Measurements from ENCODE around the gene CDK18.

Gene CDK18

GRCh38 chr1:205570173-205570501 lies 65.7 kb downstream of the CDK18 start:
- H3K27ac ChIP-seq (ENCODE audit: low read depth, low read length): no peak overlapping the region
- H3K4me3 ChIP-seq (ENCODE audit: low read depth in 1 of 2, low read length in 2 of 2): no peak overlapping the region
- H3K4me1 ChIP-seq (ENCODE audit: insufficient read depth, low read length): no peaks in the 10 kb centered on the region
- H3K36me3 ChIP-seq (ENCODE audit: insufficient read depth, low read length): no peaks in the 10 kb centered on the region
- no peak overlapping the region for H3K9ac ChIP-seq (ENCODE audit: low read length)
- H3K9me3 ChIP-seq (ENCODE audit: low read length): no peaks in the 10 kb centered on the region
- peaks cover 23 to 33% of the 10 kb centered on the region in 2 donors for H3K27me3 ChIP-seq (ENCODE audit: control insufficient read depth in 1 of 2, insufficient read depth in 2 of 2, low read length in 2 of 2)

GRCh38 chr1:205570796-205571537 lies 66.5 kb downstream of the CDK18 start:
- Histone ChIP-seq H3K27ac (ENCODE audit: low read depth, low read length) (no peak overlapping the region), H3K9me3 (ENCODE audit: low read length) (no peaks in the 10 kb centered on the region), H3K36me3 (ENCODE audit: insufficient read depth, low read length) (no peaks in the 10 kb centered on the region), H3K9ac (ENCODE audit: low read length) (no peak overlapping the region), H3K27me3 (ENCODE audit: control insufficient read depth in 1 of 2, insufficient read depth in 2 of 2, low read length in 2 of 2) (peaks cover 23 to 33% of the 10 kb centered on the region in 2 donors), H3K4me3 (ENCODE audit: low read depth in 1 of 2, low read length in 2 of 2) (no peak overlapping the region), H3K4me1 (ENCODE audit: insufficient read depth, low read length) (no peaks in the 10 kb centered on the region)

- no peaks in the 10 kb centered on the region for H3K9me3 ChIP-seq (ENCODE audit: low read length)
- no peaks in the 10 kb centered on the region for H3K36me3 ChIP-seq (ENCODE audit: insufficient read depth, low read length)
- H3K27me3 ChIP-seq (ENCODE audit: control insufficient read depth in 1 of 2, insufficient read depth in 2 of 2, low read length in 2 of 2): peaks cover 23 to 33% of the 10 kb centered on the region in 2 donors
- H3K9ac ChIP-seq (ENCODE audit: low read length): no peak overlapping the region
- no peak overlapping the region for H3K4me3 ChIP-seq (ENCODE audit: low read depth in 1 of 2, low read length in 2 of 2)
- no peak overlapping the region for H3K27ac ChIP-seq (ENCODE audit: low read depth, low read length)
- no peaks in the 10 kb centered on the region for H3K4me1 ChIP-seq (ENCODE audit: insufficient read depth, low read length)
Measured at GRCh38 chr1:205571747-205572146, 67.3 kb downstream of the CDK18 start.

- no peaks in the 10 kb centered on the region for H3K9me3 ChIP-seq (ENCODE audit: low read length)
- H3K9ac ChIP-seq (ENCODE audit: low read length): no peak overlapping the region
- peaks cover 16 to 28% of the 10 kb centered on the region in 2 donors for H3K27me3 ChIP-seq (ENCODE audit: control insufficient read depth in 1 of 2, insufficient read depth in 2 of 2, low read length in 2 of 2)
- no peak overlapping the region for H3K27ac ChIP-seq (ENCODE audit: low read depth, low read length)
- H3K4me3 ChIP-seq (ENCODE audit: low read depth in 1 of 2, low read length in 2 of 2): no peak overlapping the region
- H3K36me3 ChIP-seq (ENCODE audit: insufficient read depth, low read length): no peaks in the 10 kb centered on the region
- H3K4me1 ChIP-seq (ENCODE audit: insufficient read depth, low read length): no peaks in the 10 kb centered on the region
Measured at GRCh38 chr1:205572421-205572820, 68.0 kb downstream of the CDK18 start.

- H3K27me3 ChIP-seq (ENCODE audit: control insufficient read depth in 1 of 2, insufficient read depth in 2 of 2, low read length in 2 of 2): peaks cover 0 to 4% of the 10 kb centered on the region in 2 donors
- no peak overlapping the region for H3K9ac ChIP-seq (ENCODE audit: low read length)
- no peak overlapping the region for H3K27ac ChIP-seq (ENCODE audit: low read depth, low read length)
Measured at GRCh38 chr1:205575294-205575885, 70.9 kb downstream of the CDK18 start.

GRCh38 chr1:205576011-205576410 lies 71.5 kb downstream of the CDK18 start:
- Histone ChIP-seq H3K4me3 (ENCODE audit: low read depth in 1 of 2, low read length in 2 of 2) (no peak overlapping the region), H3K27ac (ENCODE audit: low read depth, low read length) (no peak overlapping the region), H3K36me3 (ENCODE audit: insufficient read depth, low read length) (no peaks in the 10 kb centered on the region), H3K9ac (ENCODE audit: low read length) (no peak overlapping the region), H3K27me3 (ENCODE audit: control insufficient read depth in 1 of 2, insufficient read depth in 2 of 2, low read length in 2 of 2) (peaks cover 0 to 4% of the 10 kb centered on the region in 2 donors), H3K4me1 (ENCODE audit: insufficient read depth, low read length) (no peaks in the 10 kb centered on the region), H3K9me3 (ENCODE audit: low read length) (no peaks in the 10 kb centered on the region)

More at GRCh38 chr1:205575294-205575885, 70.9 kb downstream of the CDK18 start:
- Histone ChIP-seq H3K4me1 (ENCODE audit: insufficient read depth, low read length) (no peaks in the 10 kb centered on the region), H3K9me3 (ENCODE audit: low read length) (no peaks in the 10 kb centered on the region), H3K36me3 (ENCODE audit: insufficient read depth, low read length) (no peaks in the 10 kb centered on the region), H3K4me3 (ENCODE audit: low read depth in 1 of 2, low read length in 2 of 2) (no peak overlapping the region)

GRCh38 chr1:205576805-205577761 lies 72.6 kb downstream of the CDK18 start:
- Histone ChIP-seq H3K4me3 (ENCODE audit: low read depth in 1 of 2, low read length in 2 of 2) (no peak overlapping the region), H3K27ac (ENCODE audit: low read depth, low read length) (no peak overlapping the region), H3K9ac (ENCODE audit: low read length) (no peak overlapping the region), H3K27me3 (ENCODE audit: control insufficient read depth in 1 of 2, insufficient read depth in 2 of 2, low read length in 2 of 2) (peaks cover 0 to 6% of the 10 kb centered on the region in 2 donors), H3K36me3 (ENCODE audit: insufficient read depth, low read length) (no peaks in the 10 kb centered on the region), H3K9me3 (ENCODE audit: low read length) (no peaks in the 10 kb centered on the region), H3K4me1 (ENCODE audit: insufficient read depth, low read length) (no peaks in the 10 kb centered on the region)

GRCh38 chr1:205577874-205578658 lies 73.6 kb downstream of the CDK18 start:
- no peaks in the 10 kb centered on the region for H3K9me3 ChIP-seq (ENCODE audit: low read length)
- H3K27ac ChIP-seq (ENCODE audit: low read depth, low read length): no peak overlapping the region
- H3K27me3 ChIP-seq (ENCODE audit: control insufficient read depth in 1 of 2, insufficient read depth in 2 of 2, low read length in 2 of 2): peaks cover 0 to 5% of the 10 kb centered on the region in 2 donors
- H3K36me3 ChIP-seq (ENCODE audit: insufficient read depth, low read length): no peaks in the 10 kb centered on the region
- no peak overlapping the region for H3K9ac ChIP-seq (ENCODE audit: low read length)
- H3K4me3 ChIP-seq (ENCODE audit: low read depth in 1 of 2, low read length in 2 of 2): no peak overlapping the region
- no peaks in the 10 kb centered on the region for H3K4me1 ChIP-seq (ENCODE audit: insufficient read depth, low read length)

- Histone ChIP-seq H3K9me3 (ENCODE audit: low read length) (no peaks in the 10 kb centered on the region), H3K27ac (ENCODE audit: low read depth, low read length) (no peak overlapping the region), H3K27me3 (ENCODE audit: control insufficient read depth in 1 of 2, insufficient read depth in 2 of 2, low read length in 2 of 2) (peaks cover 0 to 5% of the 10 kb centered on the region in 2 donors), H3K4me3 (ENCODE audit: low read depth in 1 of 2, low read length in 2 of 2) (no peak overlapping the region), H3K9ac (ENCODE audit: low read length) (no peak overlapping the region), H3K4me1 (ENCODE audit: insufficient read depth, low read length) (no peaks in the 10 kb centered on the region), H3K36me3 (ENCODE audit: insufficient read depth, low read length) (no peaks in the 10 kb centered on the region)
Measured at GRCh38 chr1:205578780-205579571, 74.5 kb downstream of the CDK18 start.

GRCh38 chr1:205579711-205580110 lies 75.2 kb downstream of the CDK18 start:
- no peaks in the 10 kb centered on the region for H3K36me3 ChIP-seq (ENCODE audit: insufficient read depth, low read length)
- no peaks in the 10 kb centered on the region for H3K4me1 ChIP-seq (ENCODE audit: insufficient read depth, low read length)
- no peak overlapping the region for H3K4me3 ChIP-seq (ENCODE audit: low read depth in 1 of 2, low read length in 2 of 2)
- H3K27ac ChIP-seq (ENCODE audit: low read depth, low read length): no peak overlapping the region
- no peak overlapping the region for H3K9ac ChIP-seq (ENCODE audit: low read length)
- peaks cover 0 to 5% of the 10 kb centered on the region in 2 donors for H3K27me3 ChIP-seq (ENCODE audit: control insufficient read depth in 1 of 2, insufficient read depth in 2 of 2, low read length in 2 of 2)
- H3K9me3 ChIP-seq (ENCODE audit: low read length): no peaks in the 10 kb centered on the region
